Panc1 (cell line): ENCODE measurements around the gene TNFRSF25. TPM values are rescaled to one million over a fixed set of nuclear protein-coding genes. Genes with fewer than 3 reads are reported as not detected.
"Not testable (repeated sequence)": the region's sequence is repeated elsewhere in the genome, so short reads cannot be mapped to it uniquely, and the experiment has no call there.

ENCODE experiments used
- ATAC-seq: fragments of 200-7000 bp; cut with Tn5 transposase; 2 replicates; pipeline ENCODE4 v1.9.1; 2020; ENCODE audit warnings: mild to moderate bottlenecking, moderate library complexity
- BruUV-seq: library from RNA; stranded (reverse); fragments of 400-500 nt; replicated peaks from 2 replicates; lab custom pipeline; 2021; lab: Mats Ljungman, UMichigan
- CTCF ChIA-PET: fragments of 300-600 bp; sonication (Branson Sonifier 250); formaldehyde crosslinking; loops from one replicate; lab custom pipeline; 2022; ENCODE audit warnings: antibody characterized with exemption; lab: Charles Lee
- POLR2A ChIA-PET: fragments of 300-600 bp; sonication (Branson Sonifier 250); formaldehyde crosslinking; loops from one replicate; lab custom pipeline; 2022; ENCODE audit warnings: antibody characterized with exemption; lab: Charles Lee
- DNase-seq: peaks from one replicate; pipeline ENCODE4 v3.0.0-alpha.2; 2010; ENCODE audit warnings: low read depth, low spot score
- H3K27ac ChIP-seq: 2 replicates; pipeline ENCODE4 v1.5.1; 2011; ENCODE audit warnings: mild to moderate bottlenecking, low read length, inconsistent platforms
- H3K27me3 ChIP-seq: fragments of 200-500 bp; sonication (Bioruptor generic); 2 replicates; pipeline ENCODE4 v1.6.0; 2014; ENCODE audit warnings: low read length, inconsistent platforms; ENCODE audit not compliant: control insufficient read depth, insufficient read depth
- H3K36me3 ChIP-seq: fragments of 200-500 bp; sonication (Bioruptor generic); 2 replicates; pipeline ENCODE4 v1.5.1; 2014; ENCODE audit warnings: inconsistent platforms, mild to moderate bottlenecking, low read length, moderate library complexity; ENCODE audit not compliant: control insufficient read depth, insufficient read depth
- H3K4me1 ChIP-seq: 2 replicates; pipeline ENCODE4 v1.5.1; 2011; ENCODE audit warnings: inconsistent platforms, mild to moderate bottlenecking, low read length, moderate library complexity; ENCODE audit not compliant: control insufficient read depth, insufficient read depth
- H3K4me3 ChIP-seq, 2 experiments: 2 replicates each; pipeline ENCODE4 v1.5.1; 2011 to 2012; ENCODE audit warnings: low read depth in 2 of 2, low read length in 2 of 2, mild to moderate bottlenecking in 2 of 2, inconsistent platforms in 1 of 2, moderate library complexity in 1 of 2
- H3K9me3 ChIP-seq: fragments of 200-500 bp; sonication (Bioruptor generic); 2 replicates; pipeline ENCODE4 v1.5.1; 2014; ENCODE audit warnings: low read depth, mild to moderate bottlenecking, inconsistent platforms, low read length, moderate library complexity; ENCODE audit not compliant: control insufficient read depth, insufficient read depth
- POLR2AphosphoS5 ChIP-seq: IDR thresholded peaks from 2 replicates; pipeline ENCODE4 v1.6.1; 2012; ENCODE audit warnings: mild to moderate bottlenecking, low read depth, low read length, moderate library complexity
- REST ChIP-seq, 2 experiments: IDR thresholded peaks; 2 replicates each; pipeline ENCODE4 v1.6.1; 2011 to 2012; ENCODE audit warnings: low read depth in 2 of 2, control low read depth in 1 of 2, low read length in 1 of 2, mild to moderate bottlenecking in 1 of 2, moderate library complexity in 1 of 2; ENCODE audit not compliant: insufficient read depth in 1 of 2
- SIN3A ChIP-seq: IDR thresholded peaks from 2 replicates; pipeline ENCODE4 v1.6.1; 2012; ENCODE audit warnings: low read depth, mild to moderate bottlenecking, low read length, moderate library complexity, borderline replicate concordance; ENCODE audit not compliant: insufficient read depth
- TCF7L2 ChIP-seq: IDR thresholded peaks from 2 replicates; pipeline ENCODE4 v1.6.1; 2011; ENCODE audit warnings: mild to moderate bottlenecking, low read depth, low read length, inconsistent platforms
- in situ Hi-C: cut with HindIII; loops from 2 replicates; pipeline ENCODE4 v1.10.0; 2016; ENCODE audit warnings: low sequenced_read_pairs, low pct_unique_long_range_greater_than_20kb
- intact Hi-C: fragments of 100-400 bp; cut with micrococcal nuclease; formaldehyde crosslinking; loops from one replicate; pipeline ENCODE4 v1.10.0; 2022; ENCODE audit not compliant: unreplicated experiment
- total RNA-seq: library from RNA; stranded (reverse); gene quantifications from one replicate; pipeline ENCODE4 v1.2.1, GENCODE V29; 2021; ENCODE audit not compliant: unreplicated experiment
- TF ChIP-seq, protein P1 (sequence below): fragments of 450-650 bp; IDR thresholded peaks from 2 replicates; pipeline ENCODE4 v1.5.1; 2017; ENCODE audit warnings: mild to moderate bottlenecking

TNFRSF25 gene
- total RNA-seq, 1 experiment from 2014 or later, result 7.0 TPM

DNA sequence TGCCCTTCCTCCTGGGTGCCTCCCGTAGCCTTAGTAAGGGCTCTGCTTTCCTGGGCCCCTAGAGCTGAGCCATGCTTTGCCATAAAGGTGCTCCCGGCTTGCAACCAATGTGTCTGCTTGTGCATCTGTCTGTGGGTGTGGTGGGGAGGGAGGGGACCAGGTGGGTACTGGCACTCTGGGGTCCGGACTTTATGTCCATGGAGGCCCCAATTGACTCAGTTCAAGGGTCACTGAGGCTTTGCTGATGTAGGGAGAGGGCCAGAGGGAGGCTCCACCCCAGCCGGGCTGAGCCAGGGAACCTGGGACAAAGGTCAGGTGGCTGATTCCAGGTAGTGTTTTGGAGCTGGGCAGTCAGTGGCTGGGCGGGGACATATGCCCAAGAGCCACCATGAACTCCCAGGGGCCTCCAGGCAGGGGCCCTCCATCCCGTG, 15.0 kb downstream of the TNFRSF25 start:
- no peaks in the 10 kb centered on the region for H3K4me1 ChIP-seq
- CTCF ChIA-PET, result no interaction called here
- POLR2A ChIA-PET, result interaction anchor here (0.6 kb wide), 1 partner anchor 103 kb away, joined by 3 read pairs; no protein-coding TSS in a partner anchor
- H3K9me3 ChIP-seq, result no peaks in the 10 kb centered on the region
- BruUV-seq, result no TSS peak
- no peak overlapping the region for H3K27ac ChIP-seq
- no peaks in the 10 kb centered on the region for H3K36me3 ChIP-seq
- ATAC-seq (no peak), DNase-seq (no peak)
- intact Hi-C loops, result no loop called here
- TF ChIP-seq REST (IDR thresholded peaks at IDR 0.05; ENCODE audit: insufficient read depth in 1 of 2, low read depth in 2 of 2, low read length in 1 of 2) (no peak), TCF7L2 (no peak), POLR2AphosphoS5 (no peak), SIN3A (no peak)
- TF ChIP-seq, protein P1, sequence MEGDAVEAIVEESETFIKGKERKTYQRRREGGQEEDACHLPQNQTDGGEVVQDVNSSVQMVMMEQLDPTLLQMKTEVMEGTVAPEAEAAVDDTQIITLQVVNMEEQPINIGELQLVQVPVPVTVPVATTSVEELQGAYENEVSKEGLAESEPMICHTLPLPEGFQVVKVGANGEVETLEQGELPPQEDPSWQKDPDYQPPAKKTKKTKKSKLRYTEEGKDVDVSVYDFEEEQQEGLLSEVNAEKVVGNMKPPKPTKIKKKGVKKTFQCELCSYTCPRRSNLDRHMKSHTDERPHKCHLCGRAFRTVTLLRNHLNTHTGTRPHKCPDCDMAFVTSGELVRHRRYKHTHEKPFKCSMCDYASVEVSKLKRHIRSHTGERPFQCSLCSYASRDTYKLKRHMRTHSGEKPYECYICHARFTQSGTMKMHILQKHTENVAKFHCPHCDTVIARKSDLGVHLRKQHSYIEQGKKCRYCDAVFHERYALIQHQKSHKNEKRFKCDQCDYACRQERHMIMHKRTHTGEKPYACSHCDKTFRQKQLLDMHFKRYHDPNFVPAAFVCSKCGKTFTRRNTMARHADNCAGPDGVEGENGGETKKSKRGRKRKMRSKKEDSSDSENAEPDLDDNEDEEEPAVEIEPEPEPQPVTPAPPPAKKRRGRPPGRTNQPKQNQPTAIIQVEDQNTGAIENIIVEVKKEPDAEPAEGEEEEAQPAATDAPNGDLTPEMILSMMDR, result no peak
- H3K4me3 ChIP-seq, result no peak overlapping the region
- no peaks in the 10 kb centered on the region for H3K27me3 ChIP-seq
- in situ Hi-C loops, result no loop called here

GRCh38 chr1:6450486-6450885, 15.5 kb downstream of the TNFRSF25 start:
- H3K27ac ChIP-seq, H3K36me3 ChIP-seq, H3K4me3 ChIP-seq, CTCF ChIA-PET, in situ Hi-C loops, H3K9me3 ChIP-seq, BruUV-seq, H3K27me3 ChIP-seq, DNase-seq, intact Hi-C loops, H3K4me1 ChIP-seq, ATAC-seq: not testable (repeated sequence)
- POLR2A ChIA-PET, result interaction anchor here (0.6 kb wide), 1 partner anchor 103 kb away, joined by 3 read pairs; no protein-coding TSS in a partner anchor

DNA sequence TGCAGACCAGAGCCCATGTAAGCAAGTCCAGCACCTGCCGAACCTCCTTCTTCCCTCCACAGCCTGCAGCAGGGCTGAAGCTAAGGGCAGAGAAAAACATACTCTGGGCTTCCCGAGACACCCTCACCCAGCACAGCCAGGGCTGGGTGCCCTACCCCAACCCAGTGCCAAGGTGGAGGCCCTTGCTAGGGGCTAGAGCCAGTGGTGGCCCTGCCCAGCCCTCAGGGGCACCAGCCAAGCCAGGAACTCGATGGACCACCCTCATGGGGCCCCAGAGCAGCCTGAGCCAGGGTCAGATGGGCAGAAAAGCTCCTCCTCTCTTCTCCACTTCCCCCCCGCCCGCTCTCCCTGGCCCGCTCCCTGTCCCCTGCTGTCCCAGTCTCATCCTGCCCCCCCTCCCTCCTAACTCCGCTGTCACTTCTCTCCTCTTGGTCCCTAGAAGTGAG, 15.9 kb downstream of the TNFRSF25 start:
- no peaks in the 10 kb centered on the region for H3K9me3 ChIP-seq
- no peak overlapping the region for H3K27ac ChIP-seq
- DNase-seq (no peak), ATAC-seq (no peak)
- no peak overlapping the region for H3K4me3 ChIP-seq
- TF ChIP-seq TCF7L2 (no peak), POLR2AphosphoS5 (no peak), REST (IDR thresholded peaks at IDR 0.05; ENCODE audit: insufficient read depth in 1 of 2, low read depth in 2 of 2, low read length in 1 of 2) (no peak), SIN3A (no peak)
- TF ChIP-seq, protein P1, result no peak
- no TSS peak for BruUV-seq
- H3K4me1 ChIP-seq, result no peaks in the 10 kb centered on the region
- in situ Hi-C loops, result no loop called here
- no peaks in the 10 kb centered on the region for H3K27me3 ChIP-seq
- CTCF ChIA-PET, result interaction anchor here (0.6 kb wide), 1 partner anchor 198 kb away, joined by 3 read pairs; no protein-coding TSS in a partner anchor
- POLR2A ChIA-PET, result no interaction called here
- no peaks in the 10 kb centered on the region for H3K36me3 ChIP-seq
- intact Hi-C loops, result no loop called here
